Fibroblast of skin of left quadriceps (primary cell): Measurements from ENCODE around the gene TBC1D2B.
"Not testable (repeated sequence)": the region's sequence is repeated elsewhere in the genome, so short reads cannot be mapped to it uniquely, and the experiment has no call there.

Source experiments
- DNase-seq, 2 experiments: peaks; one replicate each; pipeline ENCODE4 v3.0.0-alpha.2; 2013; ENCODE audit warnings: low read depth in 2 of 2

The TBC1D2B gene

DNA sequence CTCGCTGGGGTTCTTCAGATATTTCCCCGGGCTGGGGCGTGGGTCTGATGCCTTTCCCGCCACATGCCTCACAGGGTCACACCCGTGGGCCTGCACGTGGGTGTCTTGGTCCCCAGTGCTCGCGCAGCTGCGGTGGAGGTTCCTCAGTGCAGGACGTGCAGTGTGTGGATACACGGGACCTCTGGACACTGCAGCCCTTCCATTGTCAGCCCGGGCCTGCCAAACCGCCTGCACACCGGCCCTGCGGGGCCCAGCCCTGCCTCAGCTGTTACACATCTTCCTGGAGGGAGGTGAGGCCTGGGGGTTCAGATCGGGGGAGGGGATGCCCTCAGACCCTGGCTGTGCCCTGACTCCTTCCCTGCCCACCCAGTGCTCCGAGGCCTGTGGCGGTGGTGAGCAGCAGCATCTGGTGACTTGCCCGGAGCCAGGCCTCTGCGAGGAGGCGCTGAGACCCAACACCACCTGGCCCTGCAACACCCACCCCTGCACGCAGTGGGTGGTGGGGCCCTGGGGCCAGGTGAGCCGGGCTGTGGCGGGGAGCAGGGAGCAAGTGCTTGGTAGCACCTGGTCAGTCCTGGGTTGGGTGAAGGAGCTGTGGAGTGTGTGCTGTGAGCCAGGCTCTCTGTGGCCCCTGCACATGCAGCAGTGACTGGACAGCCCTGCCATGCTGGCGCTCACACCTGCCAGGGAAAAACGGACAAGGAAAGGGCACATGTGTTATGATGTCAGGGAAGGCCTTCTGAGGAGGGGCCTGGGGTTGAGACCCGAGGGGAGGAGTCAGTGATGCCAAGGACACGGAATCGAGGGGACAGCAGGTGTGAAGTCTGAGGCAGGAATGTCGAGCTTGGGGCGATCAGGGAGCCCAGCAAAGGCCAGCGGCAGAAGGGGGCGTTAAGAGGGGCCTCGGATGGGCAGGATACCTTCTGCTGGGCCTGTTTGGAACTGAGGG, 88.9 kb downstream of the TBC1D2B start:
- no peak for DNase-seq

GRCh38 chr15:77987765-77988136, 89.8 kb downstream of the TBC1D2B start:
- DNase-seq: not testable (repeated sequence)

- no peak for DNase-seq
These were observed 90.4 kb downstream of the TBC1D2B start for GRCh38 chr15:77986891-77987764.

DNA sequence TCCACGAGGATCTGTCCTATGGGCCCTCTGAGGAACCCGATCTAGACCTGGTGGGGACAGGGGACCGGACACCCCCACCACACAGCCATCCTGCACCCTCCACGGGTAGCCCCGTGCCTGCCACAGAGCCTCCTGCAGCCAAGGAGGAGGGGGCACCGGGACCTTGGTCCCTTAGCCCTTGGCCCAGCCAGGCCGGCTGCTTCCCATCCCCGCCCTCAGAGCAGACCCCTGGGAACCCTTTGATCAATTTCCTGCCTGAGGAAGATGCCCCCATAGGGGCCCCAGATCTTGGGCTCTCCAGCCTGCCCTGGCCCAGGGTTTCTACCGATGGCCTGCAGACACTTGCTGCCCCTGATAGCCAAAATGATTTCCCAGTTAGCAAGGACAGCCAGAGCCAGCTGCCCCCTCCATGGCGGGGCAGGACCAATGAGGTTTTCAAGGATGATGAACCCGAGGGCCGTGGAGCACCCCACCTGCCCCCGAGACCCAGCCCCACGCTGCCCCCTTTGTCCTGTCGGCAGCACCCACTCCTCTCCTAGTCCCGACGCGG, 91.5 kb downstream of the TBC1D2B start:
- DNase-seq: no peak

DNA sequence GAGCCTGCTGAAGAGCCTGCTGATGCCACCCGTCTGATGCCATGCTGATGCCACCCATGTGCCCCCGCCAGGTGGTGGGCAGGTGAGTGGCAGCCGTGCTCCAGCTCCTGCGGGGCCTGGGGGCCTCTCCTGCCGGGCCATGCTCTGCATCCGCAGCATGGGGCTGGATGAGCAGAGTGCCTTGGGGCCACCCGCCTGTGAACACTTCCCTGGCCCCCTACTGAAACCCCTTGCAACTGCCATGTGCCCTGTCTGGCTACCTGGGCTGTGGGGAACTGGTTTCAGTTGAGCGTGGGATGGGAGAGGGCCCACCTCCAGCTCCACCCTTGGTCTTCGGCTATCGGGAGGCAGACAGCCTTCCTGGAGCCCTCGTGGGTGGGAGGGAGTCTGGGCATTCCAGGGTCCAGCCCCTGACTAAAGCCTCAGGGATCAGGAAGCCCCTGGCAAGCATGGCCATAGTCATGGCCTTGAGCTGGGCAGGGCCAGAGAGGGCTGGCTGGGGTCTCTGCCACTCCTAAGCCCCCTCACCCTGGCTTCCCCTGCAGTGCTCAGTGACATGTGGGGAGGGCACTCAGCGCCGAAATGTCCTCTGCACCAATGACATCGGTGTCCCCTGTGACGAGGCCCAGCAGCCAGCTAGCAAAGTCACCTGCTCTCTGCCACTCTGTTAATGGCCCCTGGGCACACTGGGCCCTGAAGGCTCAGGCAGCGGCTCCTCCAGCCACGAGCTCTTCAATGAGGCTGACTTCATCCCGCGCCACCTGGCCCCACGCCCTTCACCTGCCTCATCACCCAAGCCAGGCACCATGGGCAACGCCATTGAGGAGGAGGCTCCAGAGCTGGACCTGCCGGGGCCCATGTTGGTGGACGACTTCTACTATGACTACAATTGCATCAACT, 92.2 kb downstream of the TBC1D2B start:
- DNase-seq: no peak

DNA sequence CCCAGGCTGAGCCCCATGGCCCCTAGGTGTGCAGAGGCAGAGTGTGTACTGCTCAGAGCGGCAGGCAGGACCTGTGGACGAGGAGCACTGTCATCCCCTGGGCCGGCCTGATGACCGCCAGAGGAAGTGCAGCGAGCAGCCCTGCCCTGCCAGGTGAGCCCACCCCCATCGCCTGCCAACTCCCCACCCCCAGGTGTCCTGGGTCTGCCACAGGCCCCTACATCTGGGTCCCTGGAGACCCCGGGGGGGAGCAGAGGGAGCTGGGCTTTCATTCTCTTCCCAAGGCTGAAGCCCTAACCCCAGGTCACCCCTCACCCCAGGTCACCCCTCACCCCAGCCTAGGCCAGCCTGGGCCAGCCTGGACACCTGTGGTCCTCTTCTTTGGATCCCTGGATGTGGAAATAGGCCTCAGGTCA, 93.1 kb downstream of the TBC1D2B start:
- no peak for DNase-seq

DNA sequence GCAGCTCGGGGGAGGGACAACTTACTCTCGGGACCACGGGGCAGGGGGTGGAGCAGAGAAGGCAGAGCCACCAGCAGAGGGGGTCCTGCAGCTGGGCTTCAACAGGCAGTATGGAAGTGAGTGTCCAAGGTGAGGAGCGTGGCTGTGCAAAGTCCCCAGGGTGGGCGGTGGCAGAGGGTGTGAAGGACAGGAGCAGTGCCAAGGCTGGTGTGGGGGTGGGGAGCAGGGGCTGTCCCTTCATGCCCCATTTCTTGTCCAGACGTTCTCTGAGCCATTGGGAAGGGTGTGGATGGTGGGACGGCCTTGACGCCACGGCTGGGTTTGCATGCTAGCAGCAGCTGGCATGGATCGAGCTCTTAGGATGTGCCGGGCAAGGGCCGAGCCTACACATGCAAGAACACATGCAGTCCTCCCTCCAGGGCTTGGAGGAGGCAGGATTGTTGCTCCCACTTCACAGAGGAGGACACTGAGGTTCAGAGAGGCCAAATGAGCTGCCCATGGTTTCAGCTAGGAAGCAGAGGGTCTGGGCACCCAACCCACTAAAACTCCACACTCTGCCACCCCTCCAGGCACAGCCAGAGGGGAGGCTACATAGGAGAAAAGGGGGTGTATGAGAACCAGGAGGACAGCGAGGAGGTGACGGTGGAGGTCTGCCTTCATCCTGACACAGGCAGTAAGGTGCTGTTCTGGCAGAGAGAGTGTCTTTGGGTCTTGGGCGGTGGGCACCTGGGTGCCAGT, 93.6 kb downstream of the TBC1D2B start:
- DNase-seq: no peak

DNA sequence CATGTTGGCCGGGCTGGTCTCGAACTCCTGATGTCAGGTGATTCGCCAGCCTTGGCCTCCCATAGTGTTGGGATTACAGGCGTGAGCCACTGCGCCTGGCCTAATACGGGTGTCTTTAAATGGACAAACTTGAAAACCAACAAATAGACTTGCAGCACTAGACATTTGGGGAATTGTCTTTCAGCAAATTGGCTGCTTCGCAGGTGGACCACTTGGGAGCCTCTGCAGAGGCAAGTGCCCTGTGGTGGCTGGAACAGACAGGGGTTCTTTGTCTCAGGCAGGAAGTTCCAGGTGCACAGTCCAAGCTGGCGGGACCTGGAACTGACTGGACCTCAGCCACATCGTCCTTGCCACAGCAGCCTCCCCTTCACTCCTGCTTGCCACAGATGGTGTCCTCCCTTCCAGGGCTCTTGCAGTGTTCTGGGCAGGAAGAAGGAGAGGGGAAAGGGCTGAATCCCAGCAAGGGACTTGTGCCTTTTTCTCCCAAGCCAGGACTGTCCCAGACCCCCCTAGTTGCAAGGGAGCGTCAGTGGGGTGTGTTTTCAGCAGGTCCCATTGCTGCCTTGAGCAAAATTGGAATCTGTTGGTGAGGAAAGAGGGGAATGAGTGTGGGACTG, 94.3 kb downstream of the TBC1D2B start:
- DNase-seq: no peak

GRCh38 chr15:77982127-77982490, 95.4 kb downstream of the TBC1D2B start:
- no peak for DNase-seq

- no peak for DNase-seq
These were observed 96.0 kb downstream of the TBC1D2B start for GRCh38 chr15:77981281-77982126.

DNA sequence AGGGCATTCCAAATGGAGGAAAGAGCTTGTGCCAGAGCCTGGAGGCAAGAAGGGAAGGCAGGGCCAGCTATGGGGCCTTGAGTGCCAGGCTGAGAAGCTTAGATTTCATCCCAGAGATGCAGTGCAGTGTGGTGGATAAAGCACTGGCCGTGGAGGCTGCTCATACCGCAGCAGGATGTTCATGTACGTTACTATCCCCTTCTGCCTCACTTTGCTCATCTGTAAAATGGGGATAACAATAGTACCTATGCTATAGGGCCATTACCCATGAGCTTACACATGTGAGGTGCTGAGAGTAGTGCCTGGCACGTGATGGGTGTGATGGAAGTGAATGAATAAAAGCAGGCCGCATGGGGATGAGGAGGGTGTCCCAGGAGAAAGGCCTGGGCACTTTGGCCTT, 96.8 kb downstream of the TBC1D2B start:
- DNase-seq: not testable (repeated sequence)

- DNase-seq: no peak
These were observed 97.4 kb downstream of the TBC1D2B start for GRCh38 chr15:77980098-77980497.

- not testable (repeated sequence) for DNase-seq
These were observed 98.4 kb downstream of the TBC1D2B start for GRCh38 chr15:77979157-77979556.

DNA sequence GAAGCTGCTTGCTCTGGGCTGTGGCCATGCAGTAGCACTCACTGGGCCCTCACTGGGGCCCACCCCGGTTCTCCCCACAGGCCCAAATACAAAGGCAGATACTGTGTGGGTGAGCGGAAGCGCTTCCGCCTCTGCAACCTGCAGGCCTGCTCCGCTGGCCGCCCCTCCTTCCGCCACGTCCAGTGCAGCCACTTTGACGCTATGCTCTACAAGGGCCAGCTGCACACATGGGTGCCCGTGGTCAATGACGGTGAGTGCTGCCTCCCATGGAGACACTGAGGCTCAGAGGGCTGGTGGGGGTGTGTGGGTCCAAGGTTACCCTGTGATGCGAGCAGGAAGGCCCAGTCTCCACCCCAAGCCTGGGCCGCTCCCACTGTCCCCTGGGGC, 98.8 kb downstream of the TBC1D2B start:
- not testable (repeated sequence) for DNase-seq

DNA sequence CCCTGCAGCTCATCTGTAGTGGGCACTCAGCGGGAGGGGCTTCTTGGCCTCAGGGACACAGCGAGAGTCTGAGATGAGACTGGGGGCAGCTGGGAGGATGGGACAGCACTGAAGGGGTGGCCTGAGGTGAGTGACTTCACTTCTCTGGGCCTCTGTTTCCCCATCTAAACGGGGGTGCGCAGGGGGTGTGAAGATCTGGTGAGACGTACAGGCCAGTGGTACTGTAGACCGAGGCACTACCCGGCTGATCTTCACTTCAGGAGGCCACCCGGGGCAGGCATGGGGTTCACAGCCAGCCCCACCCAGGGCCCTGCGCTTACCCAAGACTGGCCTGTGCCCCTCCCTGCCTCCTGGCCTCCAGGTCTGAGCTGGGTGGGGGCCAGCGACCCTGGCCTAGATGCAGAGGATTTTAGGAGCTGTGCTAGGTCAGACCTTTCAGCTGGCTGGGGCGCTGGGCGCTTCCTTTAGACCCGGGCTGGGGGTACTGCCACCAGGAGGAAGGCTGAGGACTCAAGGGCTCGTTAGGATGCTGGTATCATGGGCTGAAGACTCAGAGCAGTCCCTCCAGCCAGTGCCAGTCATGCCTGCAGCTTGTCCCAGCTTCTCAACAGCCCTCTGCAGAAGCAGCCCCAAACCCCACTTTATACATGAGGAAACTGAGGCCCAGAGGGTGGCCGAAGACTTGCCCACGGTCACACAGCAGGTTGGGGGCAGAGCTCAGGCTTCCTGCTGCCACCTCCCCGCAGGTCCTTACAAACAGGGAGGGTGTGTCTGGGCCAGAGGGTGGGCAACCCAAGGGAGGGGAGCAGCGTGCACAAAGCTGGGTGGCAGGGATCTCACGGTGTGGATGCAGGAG, 99.4 kb downstream of the TBC1D2B start:
- not testable (repeated sequence) for DNase-seq

DNA sequence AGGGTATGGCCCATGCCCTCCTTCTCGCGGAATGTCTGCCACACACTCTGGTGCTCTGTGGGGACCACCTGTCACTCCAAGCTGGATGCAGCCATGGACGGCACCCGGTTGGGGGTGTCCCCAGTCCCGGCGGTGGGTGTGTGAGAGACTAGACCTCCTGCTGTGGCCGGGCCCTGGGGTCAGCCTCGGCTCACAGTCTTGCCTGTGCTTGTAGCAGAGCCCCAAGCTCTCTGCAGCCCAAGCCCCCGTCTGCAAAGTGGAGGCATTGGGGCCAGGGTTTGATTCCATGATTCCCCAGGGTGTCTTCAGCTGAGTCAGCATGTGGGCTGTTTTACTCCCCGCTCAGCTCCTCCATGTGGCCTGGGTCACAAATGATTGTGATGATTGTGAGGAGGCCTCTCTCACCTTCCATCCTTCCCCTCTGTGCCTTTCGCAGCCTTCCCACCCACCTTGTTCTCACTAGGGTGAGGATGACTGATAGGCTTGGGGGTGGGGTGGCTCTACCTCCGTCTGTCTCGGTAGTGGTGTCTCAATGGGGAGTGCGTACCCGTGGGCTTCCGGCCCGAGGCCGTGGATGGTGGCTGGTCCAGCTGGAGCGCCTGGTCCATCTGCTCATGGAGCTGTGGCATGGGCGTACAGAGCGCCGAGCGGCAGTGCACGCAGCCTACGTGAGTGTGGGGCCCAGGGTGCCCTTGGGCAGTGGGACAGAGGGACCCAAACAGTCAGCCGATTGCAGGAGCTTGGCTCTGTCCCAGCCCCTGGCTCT, 100.6 kb downstream of the TBC1D2B start:
- not testable (repeated sequence) for DNase-seq

DNA sequence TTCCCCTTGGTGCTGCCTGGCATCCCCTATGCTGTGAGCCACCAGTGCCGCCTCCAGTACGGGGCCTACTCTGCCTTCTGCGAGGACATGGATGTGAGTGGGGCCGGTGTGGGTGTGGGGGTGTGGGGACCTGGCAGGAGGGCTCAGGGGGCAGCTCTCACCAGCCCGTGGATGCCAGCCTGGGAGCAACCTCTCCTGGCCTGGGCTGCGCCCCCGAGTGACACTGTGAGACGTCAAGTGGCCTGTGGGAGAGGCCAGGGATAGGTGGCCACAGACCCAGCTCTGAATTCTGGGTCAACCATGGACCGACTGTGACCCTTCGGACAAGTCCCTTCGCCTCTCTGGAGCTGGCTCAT, 101.4 kb downstream of the TBC1D2B start:
- DNase-seq: not testable (repeated sequence)
